ENCODE measurements around the gene GRB2.

GRCh38 chr17:75271233-75271954, 134.1 kb downstream of the GRB2 start:
- TF ChIP-seq GATA2 (IDR thresholded peaks at IDR 0.05; ENCODE audit: low read depth, low read length): no peak
- no peak for TF ChIP-seq GATA3 (IDR thresholded peaks at IDR 0.05; ENCODE audit: low read depth, low read length)

Measured in SH-SY5Y (cell line).